ENCODE results near the gene CFAP43. TPM values are rescaled to one million over a fixed set of nuclear protein-coding genes. Genes with fewer than 3 reads are reported as not detected.

CFAP43 gene
- total RNA-seq, 1 donor from 2014 or later = 0.25 TPM

DNA sequence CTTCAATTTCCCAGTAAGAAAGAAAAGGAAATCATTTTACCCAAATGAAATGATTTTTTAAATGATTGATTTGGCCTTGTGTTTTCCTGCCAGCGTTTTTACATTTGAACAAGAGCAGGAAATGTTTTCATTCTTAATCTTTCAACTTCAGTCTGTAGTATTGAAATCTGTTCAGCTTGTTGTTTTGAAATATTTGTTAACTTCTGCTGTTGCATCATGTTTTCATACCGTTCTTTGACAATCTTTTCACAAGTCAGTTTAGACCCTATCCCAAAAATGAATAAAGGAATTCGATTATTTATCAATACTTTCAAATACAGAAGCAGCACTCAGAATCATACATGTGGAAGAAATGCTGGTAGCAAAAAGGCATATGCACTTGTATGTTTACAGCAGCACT is 102.1 kb downstream of the CFAP43 start:
- Histone ChIP-seq H3K27ac (no peak overlapping the region), H3K4me3 (no peak overlapping the region), H3K36me3 (no peaks in the 10 kb centered on the region), H3K9me3 (no peaks in the 10 kb centered on the region), H3K27me3 (no peaks in the 10 kb centered on the region), H3K4me1 (no peaks in the 10 kb centered on the region)
- no peak for TF ChIP-seq POLR2AphosphoS5 (IDR thresholded peaks at IDR 0.05; ENCODE audit: insufficient read depth in 1 of 2, low read depth in 1 of 2)
- TF ChIP-seq POLR2A (IDR thresholded peaks at IDR 0.05) = no peak
- TF ChIP-seq, protein P1, sequence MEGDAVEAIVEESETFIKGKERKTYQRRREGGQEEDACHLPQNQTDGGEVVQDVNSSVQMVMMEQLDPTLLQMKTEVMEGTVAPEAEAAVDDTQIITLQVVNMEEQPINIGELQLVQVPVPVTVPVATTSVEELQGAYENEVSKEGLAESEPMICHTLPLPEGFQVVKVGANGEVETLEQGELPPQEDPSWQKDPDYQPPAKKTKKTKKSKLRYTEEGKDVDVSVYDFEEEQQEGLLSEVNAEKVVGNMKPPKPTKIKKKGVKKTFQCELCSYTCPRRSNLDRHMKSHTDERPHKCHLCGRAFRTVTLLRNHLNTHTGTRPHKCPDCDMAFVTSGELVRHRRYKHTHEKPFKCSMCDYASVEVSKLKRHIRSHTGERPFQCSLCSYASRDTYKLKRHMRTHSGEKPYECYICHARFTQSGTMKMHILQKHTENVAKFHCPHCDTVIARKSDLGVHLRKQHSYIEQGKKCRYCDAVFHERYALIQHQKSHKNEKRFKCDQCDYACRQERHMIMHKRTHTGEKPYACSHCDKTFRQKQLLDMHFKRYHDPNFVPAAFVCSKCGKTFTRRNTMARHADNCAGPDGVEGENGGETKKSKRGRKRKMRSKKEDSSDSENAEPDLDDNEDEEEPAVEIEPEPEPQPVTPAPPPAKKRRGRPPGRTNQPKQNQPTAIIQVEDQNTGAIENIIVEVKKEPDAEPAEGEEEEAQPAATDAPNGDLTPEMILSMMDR (IDR thresholded peaks at IDR 0.05) = no peak
- no peak for DNase-seq (ENCODE audit: extremely low spot score in 2 of 2)
- intact Hi-C loops (cut with DNase I) = no loop called here

DNA sequence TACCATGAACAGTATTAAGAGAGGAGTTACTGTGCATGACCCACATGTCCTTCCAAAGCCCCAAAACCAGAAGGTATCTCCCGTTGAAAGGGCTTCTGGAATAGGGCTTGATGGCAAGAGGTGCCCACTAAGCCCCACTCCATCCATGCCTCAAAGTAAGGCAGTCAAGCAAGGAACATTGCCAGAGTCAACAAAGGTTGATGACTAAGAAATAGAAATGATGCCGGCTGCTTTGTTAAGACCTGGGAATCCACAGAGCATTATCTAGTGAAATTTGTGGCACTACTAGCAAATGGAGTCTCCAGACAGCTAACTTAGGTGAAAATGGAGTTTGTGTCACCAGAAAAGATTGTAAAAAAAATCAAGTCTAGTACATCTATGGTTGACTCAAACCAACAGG is 104.0 kb downstream of the CFAP43 start:
- no peaks in the 10 kb centered on the region for H3K36me3 ChIP-seq
- DNase-seq (ENCODE audit: extremely low spot score in 2 of 2) = no peak
- no peaks in the 10 kb centered on the region for H3K9me3 ChIP-seq
- no peak overlapping the region for H3K27ac ChIP-seq
- no peak overlapping the region for H3K4me3 ChIP-seq
- TF ChIP-seq POLR2AphosphoS5 (IDR thresholded peaks at IDR 0.05; ENCODE audit: insufficient read depth in 1 of 2, low read depth in 1 of 2) (no peak), POLR2A (IDR thresholded peaks at IDR 0.05) (no peak)
- TF ChIP-seq, protein P1 (IDR thresholded peaks at IDR 0.05) = no peak
- intact Hi-C loops (cut with DNase I) = no loop called here
- no peaks in the 10 kb centered on the region for H3K4me1 ChIP-seq
- no peaks in the 10 kb centered on the region for H3K27me3 ChIP-seq

DNA sequence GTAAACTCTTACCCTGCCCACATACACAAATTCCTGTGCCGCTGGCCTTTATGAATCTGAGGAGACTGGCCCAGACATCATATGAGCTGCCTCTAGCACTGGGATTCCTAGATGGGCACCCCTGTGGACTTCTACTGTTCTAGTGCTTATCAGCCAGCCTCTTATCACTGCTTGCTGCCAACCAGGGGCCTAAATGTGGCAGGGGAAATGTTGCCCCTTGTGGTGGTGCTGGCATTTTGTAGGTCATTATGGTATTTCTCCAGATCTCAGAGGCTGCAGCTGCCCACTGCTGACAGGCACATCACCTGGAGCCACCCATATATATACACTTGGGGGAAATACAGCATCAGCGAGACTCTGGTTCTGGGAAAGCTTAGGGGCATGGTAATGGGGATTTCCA is 104.8 kb downstream of the CFAP43 start:
- Histone ChIP-seq H3K4me3 (no peak overlapping the region), H3K27me3 (no peaks in the 10 kb centered on the region), H3K9me3 (no peaks in the 10 kb centered on the region), H3K27ac (no peak overlapping the region), H3K4me1 (peaks cover 8% of the 10 kb centered on the region), H3K36me3 (no peaks in the 10 kb centered on the region)
- TF ChIP-seq, protein P1 (IDR thresholded peaks at IDR 0.05) = no peak
- TF ChIP-seq POLR2AphosphoS5 (IDR thresholded peaks at IDR 0.05; ENCODE audit: insufficient read depth in 1 of 2, low read depth in 1 of 2) (no peak), POLR2A (IDR thresholded peaks at IDR 0.05) (no peak)
- DNase-seq (ENCODE audit: extremely low spot score in 2 of 2) = no peak
- intact Hi-C loops (cut with DNase I) = no loop called here

DNA sequence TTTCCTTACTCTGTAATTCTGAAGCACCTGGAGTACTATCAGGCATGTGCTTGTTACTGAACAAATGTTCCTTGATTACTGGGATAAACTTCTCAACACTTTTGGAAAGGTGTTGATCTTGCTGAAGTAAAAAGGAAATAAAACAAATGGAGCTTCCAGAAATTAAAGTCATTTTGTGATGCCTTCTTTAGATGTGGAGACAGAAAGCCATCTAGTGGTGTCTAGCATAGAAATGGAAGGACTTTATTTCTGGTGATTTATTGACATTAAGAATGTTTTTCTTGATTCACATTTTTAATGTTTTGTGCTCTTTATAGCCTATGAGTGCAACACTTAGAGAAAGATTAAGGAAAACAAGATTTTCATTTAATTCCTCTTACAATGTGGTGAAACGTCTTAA is 108.8 kb downstream of the CFAP43 start:
- no peaks in the 10 kb centered on the region for H3K36me3 ChIP-seq
- TF ChIP-seq POLR2A (IDR thresholded peaks at IDR 0.05) = no peak
- TF ChIP-seq, protein P1 (IDR thresholded peaks at IDR 0.05) = no peak
- no peak for TF ChIP-seq POLR2AphosphoS5 (IDR thresholded peaks at IDR 0.05; ENCODE audit: insufficient read depth in 1 of 2, low read depth in 1 of 2)
- no peaks in the 10 kb centered on the region for H3K27me3 ChIP-seq
- no peak for DNase-seq (ENCODE audit: extremely low spot score in 2 of 2)
- peaks cover 23% of the 10 kb centered on the region for H3K4me1 ChIP-seq
- peak overlapping the region; percentile 99 for H3K27ac ChIP-seq
- no peaks in the 10 kb centered on the region for H3K9me3 ChIP-seq
- intact Hi-C loops (cut with DNase I) = no loop called here
- H3K4me3 ChIP-seq = no peak overlapping the region

DNA sequence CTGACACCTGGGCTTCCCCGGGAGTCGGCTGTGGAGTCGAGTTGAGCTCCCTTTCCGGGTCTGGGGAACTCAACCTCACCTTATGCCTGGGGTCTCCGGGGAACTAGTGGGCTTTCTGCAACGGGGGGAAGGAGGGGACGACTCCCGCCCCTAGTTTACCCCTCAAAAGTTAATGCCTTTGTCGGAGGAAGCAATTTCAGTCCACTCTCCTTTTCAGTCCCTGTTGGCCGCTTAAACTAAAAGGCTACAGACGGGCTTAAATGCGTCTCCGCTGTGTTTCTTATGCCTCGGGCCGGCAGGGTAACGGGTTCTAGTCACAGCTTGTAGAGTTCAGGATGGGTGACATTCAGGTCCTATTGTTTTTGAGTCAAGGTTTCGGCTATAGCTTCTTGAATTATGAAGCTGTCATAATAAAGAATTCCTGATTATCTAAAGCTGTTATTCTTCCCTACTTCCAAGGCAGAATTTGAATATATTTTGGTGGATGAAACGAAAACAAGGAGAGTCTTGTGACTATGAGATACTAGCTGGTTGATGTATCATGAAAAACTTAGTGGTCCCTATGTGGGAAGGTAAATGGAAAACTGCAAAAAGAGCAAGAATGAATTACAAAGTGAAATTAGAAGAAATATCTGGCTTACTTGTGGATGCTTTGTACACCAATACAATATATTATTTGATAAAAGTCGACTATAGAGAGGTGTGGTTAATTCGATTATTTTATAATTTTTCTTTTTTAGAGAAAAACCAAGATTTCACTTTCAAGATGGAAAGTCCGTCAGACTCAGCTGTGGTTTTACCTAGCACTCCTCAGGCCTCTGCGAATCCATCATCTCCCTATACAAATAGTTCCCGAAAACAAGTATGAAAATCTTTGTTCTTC is 109.7 kb downstream of the CFAP43 start:
- Histone ChIP-seq H3K36me3 (no peaks in the 10 kb centered on the region), H3K27ac (peak overlapping the region; percentile 99), H3K9me3 (no peaks in the 10 kb centered on the region), H3K27me3 (no peaks in the 10 kb centered on the region), H3K4me1 (peaks cover 23% of the 10 kb centered on the region), H3K4me3 (peak overlapping the region; percentile 70 to 84)
- TF ChIP-seq POLR2A (IDR thresholded peaks at IDR 0.05) (no peak), POLR2AphosphoS5 (IDR thresholded peaks at IDR 0.05; ENCODE audit: insufficient read depth in 1 of 2, low read depth in 1 of 2) (no peak)
- TF ChIP-seq, protein P1 (IDR thresholded peaks at IDR 0.05) = no peak
- no peak for DNase-seq (ENCODE audit: extremely low spot score in 2 of 2)
- intact Hi-C loops (cut with DNase I) = no loop called here
